HUES48 (cell line): ENCODE data around the gene NUAK1.

Experiments
- H3K27ac ChIP-seq: one replicate; pipeline ENCODE4 v1.7.0; 2013; ENCODE audit warnings: low read depth, low read length, inconsistent platforms
- H3K27me3 ChIP-seq: 2 replicates; pipeline ENCODE4 v1.6.1; 2013; ENCODE audit warnings: mild to moderate bottlenecking, low read length; ENCODE audit not compliant: control insufficient read depth, insufficient read depth
- H3K36me3 ChIP-seq: 2 replicates; pipeline ENCODE4 v1.6.1; 2013; ENCODE audit warnings: low read length; ENCODE audit not compliant: control insufficient read depth, insufficient read depth
- H3K4me1 ChIP-seq: 2 replicates; pipeline ENCODE4 v1.6.1; 2013; ENCODE audit warnings: mild to moderate bottlenecking, low read length; ENCODE audit not compliant: control insufficient read depth, insufficient read depth
- H3K4me3 ChIP-seq: 2 replicates; pipeline ENCODE4 v1.5.1; 2013; ENCODE audit warnings: mild to moderate bottlenecking, low read depth, low read length
- H3K9ac ChIP-seq: 2 replicates; pipeline ENCODE4 v1.6.1; 2013; ENCODE audit warnings: mild to moderate bottlenecking, low read depth, low read length, moderate library complexity
- H3K9me3 ChIP-seq: 2 replicates; pipeline ENCODE4 v1.6.1; 2013; ENCODE audit warnings: low read length; ENCODE audit not compliant: control insufficient read depth, insufficient read depth

The NUAK1 gene

GRCh38 chr12:106090591-106091445 lies 47.9 kb downstream of the NUAK1 start:
- no peaks in the 10 kb centered on the region for H3K9me3 ChIP-seq
- no peaks in the 10 kb centered on the region for H3K27me3 ChIP-seq
- peaks cover 7% of the 10 kb centered on the region; the same call in 1 of the 2 replicates for H3K36me3 ChIP-seq
- H3K9ac ChIP-seq: no peak overlapping the region
- H3K27ac ChIP-seq: no peak overlapping the region
- no peaks in the 10 kb centered on the region for H3K4me1 ChIP-seq
- no peak overlapping the region for H3K4me3 ChIP-seq

GRCh38 chr12:106089935-106090334 lies 48.8 kb downstream of the NUAK1 start:
- H3K27me3 ChIP-seq: no peaks in the 10 kb centered on the region
- no peak overlapping the region for H3K9ac ChIP-seq
- H3K4me1 ChIP-seq: peaks cover 4% of the 10 kb centered on the region; the same call in 1 of the 2 replicates
- H3K36me3 ChIP-seq: peaks cover 7% of the 10 kb centered on the region; the same call in 1 of the 2 replicates
- no peaks in the 10 kb centered on the region for H3K9me3 ChIP-seq
- H3K4me3 ChIP-seq: no peak overlapping the region
- H3K27ac ChIP-seq: no peak overlapping the region

- no peak overlapping the region for H3K4me3 ChIP-seq
- no peak overlapping the region for H3K27ac ChIP-seq
- H3K9me3 ChIP-seq: no peaks in the 10 kb centered on the region
- peaks cover 12% of the 10 kb centered on the region for H3K4me1 ChIP-seq
- H3K36me3 ChIP-seq: peaks cover 7% of the 10 kb centered on the region; the same call in 1 of the 2 replicates
- H3K9ac ChIP-seq: no peak overlapping the region
- no peaks in the 10 kb centered on the region for H3K27me3 ChIP-seq
These were observed 49.8 kb downstream of the NUAK1 start for GRCh38 chr12:106088811-106089485.

GRCh38 chr12:106088246-106088808 lies 50.4 kb downstream of the NUAK1 start:
- Histone ChIP-seq H3K4me3 (no peak overlapping the region), H3K36me3 (peaks cover 11% of the 10 kb centered on the region), H3K9ac (no peak overlapping the region), H3K4me1 (peaks cover 18% of the 10 kb centered on the region), H3K9me3 (no peaks in the 10 kb centered on the region), H3K27me3 (no peaks in the 10 kb centered on the region), H3K27ac (no peak overlapping the region)

GRCh38 chr12:106086696-106087095 lies 52.1 kb downstream of the NUAK1 start:
- Histone ChIP-seq H3K27me3 (no peaks in the 10 kb centered on the region), H3K4me1 (peaks cover 20% of the 10 kb centered on the region), H3K27ac (no peak overlapping the region), H3K9ac (no peak overlapping the region), H3K9me3 (no peaks in the 10 kb centered on the region), H3K4me3 (no peak overlapping the region), H3K36me3 (peaks cover 15% of the 10 kb centered on the region)

GRCh38 chr12:106085213-106085612 lies 53.5 kb downstream of the NUAK1 start:
- Histone ChIP-seq H3K9ac (no peak overlapping the region), H3K9me3 (no peaks in the 10 kb centered on the region), H3K4me3 (no peak overlapping the region), H3K4me1 (peaks cover 24% of the 10 kb centered on the region), H3K27me3 (no peaks in the 10 kb centered on the region), H3K36me3 (peaks cover 15% of the 10 kb centered on the region), H3K27ac (no peak overlapping the region)

- H3K27ac ChIP-seq: peak overlapping the region; percentile 89
- H3K4me3 ChIP-seq: no peak overlapping the region
- H3K4me1 ChIP-seq: peaks cover 24% of the 10 kb centered on the region
- H3K36me3 ChIP-seq: peaks cover 15% of the 10 kb centered on the region
- H3K9me3 ChIP-seq: no peaks in the 10 kb centered on the region
- H3K9ac ChIP-seq: no peak overlapping the region
- H3K27me3 ChIP-seq: no peaks in the 10 kb centered on the region
These were observed 54.0 kb downstream of the NUAK1 start for GRCh38 chr12:106084759-106085158.

GRCh38 chr12:106084014-106084671 lies 54.6 kb downstream of the NUAK1 start:
- Histone ChIP-seq H3K4me3 (no peak overlapping the region), H3K27me3 (no peaks in the 10 kb centered on the region), H3K4me1 (peaks cover 24% of the 10 kb centered on the region), H3K36me3 (peaks cover 19% of the 10 kb centered on the region), H3K27ac (peak overlapping the region; percentile 89), H3K9me3 (no peaks in the 10 kb centered on the region), H3K9ac (0 out of 2 replicates have a peak overlapping the region, but pooled peaks have one; percentile 5)

- H3K9me3 ChIP-seq: no peaks in the 10 kb centered on the region
- no peaks in the 10 kb centered on the region for H3K27me3 ChIP-seq
- peaks cover 27% of the 10 kb centered on the region for H3K36me3 ChIP-seq
- H3K4me1 ChIP-seq: peaks cover 24% of the 10 kb centered on the region
- no peak overlapping the region for H3K9ac ChIP-seq
- H3K4me3 ChIP-seq: no peak overlapping the region
- no peak overlapping the region for H3K27ac ChIP-seq
These were observed 56.3 kb downstream of the NUAK1 start for GRCh38 chr12:106082216-106083175.

- no peak overlapping the region for H3K4me3 ChIP-seq
- no peak overlapping the region for H3K9ac ChIP-seq
- peaks cover 29% of the 10 kb centered on the region for H3K36me3 ChIP-seq
- H3K4me1 ChIP-seq: peaks cover 24% of the 10 kb centered on the region
- H3K27ac ChIP-seq: no peak overlapping the region
- H3K27me3 ChIP-seq: no peaks in the 10 kb centered on the region
- H3K9me3 ChIP-seq: no peaks in the 10 kb centered on the region
These were observed 57.1 kb downstream of the NUAK1 start for GRCh38 chr12:106081606-106082005.
